Omental fat pad (tissue), 4 donors: ENCODE measurements around the gene PMS1. TPM values are rescaled to one million over a fixed set of nuclear protein-coding genes. Genes with fewer than 3 reads are reported as not detected.

Experiments
- ATAC-seq: fragments of 150-250 bp; one replicate; pipeline ENCODE4 v1.9.1; 2016; ENCODE audit warnings: mild to moderate bottlenecking, moderate library complexity; ENCODE audit not compliant: low FRiP score
- DNase-seq: peaks from one replicate; pipeline ENCODE4 v3.0.0-alpha.2; 2019; ENCODE audit warnings: low spot score
- CTCF ChIP-seq, 3 donors: fragments of 450-650 bp; IDR thresholded peaks; one replicate each; pipeline ENCODE4 v1.5.1; 2016 to 2017; ENCODE audit warnings: antibody characterized with exemption in 3 of 3, mild to moderate bottlenecking in 3 of 3, moderate library complexity in 2 of 3
- total RNA-seq, 4 donors: library from RNA; depleted of rRNA; stranded (reverse); fragments of >200 nt; gene quantifications; one replicate each; pipeline ENCODE4 v1.1.0, GENCODE V29; 2016

PMS1 gene
- total RNA-seq, 4 donors from 2014 or later, result 16.8 to 29.8 (median 19.5) TPM

- no peak for TF ChIP-seq CTCF (IDR thresholded peaks at IDR 0.05)
These were observed 114.9 kb downstream of the PMS1 start for GRCh38 chr2:189899101-189899500.

GRCh38 chr2:189900726-189901125 is 116.5 kb downstream of the PMS1 start:
- no peak for DNase-seq
- no peak for TF ChIP-seq CTCF (IDR thresholded peaks at IDR 0.05)
- no peak for ATAC-seq

More at GRCh38 chr2:189899101-189899500, 114.9 kb downstream of the PMS1 start:
- ATAC-seq (no peak), DNase-seq (no peak)

- TF ChIP-seq CTCF (IDR thresholded peaks at IDR 0.05), result no peak
- ATAC-seq (no peak), DNase-seq (no peak)
These were observed 117.4 kb downstream of the PMS1 start for GRCh38 chr2:189901664-189902063.

GRCh38 chr2:189913821-189914220 is 129.6 kb downstream of the PMS1 start:
- no peak for TF ChIP-seq CTCF (IDR thresholded peaks at IDR 0.05)
- no peak for DNase-seq
- ATAC-seq, result no peak

GRCh38 chr2:189916651-189917050 is 132.4 kb downstream of the PMS1 start:
- TF ChIP-seq CTCF (IDR thresholded peaks at IDR 0.05), result no peak
- ATAC-seq, result no peak
- DNase-seq, result no peak

Other genes with a start within 250 kb of the PMS1 start
- 100 to 1,000 TPM in 3 of 4 donors, 10 to 100 TPM in 1; 34.8 to 227 (median 108) TPM for gene SLC40A1, start 203.7 kb upstream of the PMS1 start, total RNA-seq
- gene ASNSD1, start 123.0 kb upstream of the PMS1 start, total RNA-seq, result 10 to 100 TPM; 46.0 to 61.8 (median 50.3) TPM
- gene ANKAR, start 109.8 kb upstream of the PMS1 start, total RNA-seq, result 10 to 100 TPM in 2 of 4 donors, 1 to 10 TPM in 2; 7.3 to 19.4 (median 10.8) TPM
- 1 to 10 TPM; 1.3 to 9.6 (median 4.9) TPM for gene OSGEPL1, start 21.7 kb upstream of the PMS1 start, total RNA-seq
- 100 to 1,000 TPM in 2 of 4 donors, 10 to 100 TPM in 2; 74.0 to 114 (median 97.4) TPM for gene ORMDL1, start 111 bp upstream of the PMS1 start, total RNA-seq